Activated gamma-delta T cell treated with Interleukin-2 at 50 U/mL for 16 hours (primary cell): Measurements from ENCODE around the gene DGKB.

Experiments used
- DNase-seq: peaks from one replicate; pipeline ENCODE4 v3.0.0-alpha.2; 2020

Gene DGKB

DNA sequence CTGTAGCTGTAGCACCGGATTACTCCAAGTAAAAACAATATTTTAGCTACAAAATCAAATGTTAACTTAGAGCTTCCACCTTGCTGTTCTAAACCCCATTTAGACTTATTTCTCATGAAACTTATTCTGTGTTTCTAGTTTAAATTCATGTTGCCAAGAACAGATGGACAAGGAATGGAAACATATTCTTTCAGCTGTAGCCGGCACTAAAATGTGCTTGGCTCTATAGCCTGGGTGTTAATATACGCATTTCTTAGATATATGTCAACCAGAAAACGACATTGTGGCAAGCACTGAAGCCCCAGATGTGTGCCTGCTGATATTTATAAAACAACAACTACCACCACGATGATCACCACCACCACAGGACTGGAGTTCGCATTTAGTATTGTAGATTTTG lies 722.8 kb downstream of the DGKB start:
- no peak for DNase-seq

DNA sequence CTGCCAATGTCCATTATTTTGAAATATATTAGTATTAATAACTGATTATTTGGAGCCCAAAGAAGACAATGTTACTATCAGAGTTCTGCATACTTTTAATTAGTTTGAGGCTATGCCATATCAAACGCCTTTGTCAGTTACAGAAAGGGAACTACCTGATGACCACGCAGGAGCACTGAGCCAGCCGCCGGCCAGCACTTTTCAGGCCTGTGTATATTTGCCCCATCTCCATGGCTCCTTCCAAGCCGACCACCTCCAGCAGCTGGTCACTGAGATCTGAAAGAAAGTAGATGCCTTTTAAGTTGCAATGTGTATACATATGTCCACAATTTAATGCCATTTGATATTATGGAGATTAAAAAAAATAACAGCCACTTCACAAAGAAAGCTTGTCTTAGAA lies 724.7 kb downstream of the DGKB start:
- no peak for DNase-seq

DNA sequence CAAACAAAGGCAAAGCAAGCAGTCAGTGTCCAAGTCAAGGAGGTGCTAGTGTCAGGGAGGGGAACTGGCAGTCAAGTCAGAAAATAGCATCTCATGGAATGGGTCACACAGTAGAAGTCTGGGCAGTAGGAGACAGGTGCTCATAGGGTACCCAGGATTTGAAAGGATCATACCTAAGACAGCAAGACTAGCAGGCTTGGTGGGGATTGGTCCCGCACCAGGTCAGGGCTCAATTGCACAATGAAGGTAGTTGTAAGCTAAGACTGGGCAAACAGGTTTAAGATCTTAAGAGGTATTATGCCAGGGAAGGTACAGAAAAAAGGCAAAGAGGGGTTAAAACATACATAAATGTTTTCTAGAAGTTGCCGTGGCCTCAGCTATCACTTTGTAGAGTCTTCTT lies 731.7 kb downstream of the DGKB start:
- no peak for DNase-seq

DNA sequence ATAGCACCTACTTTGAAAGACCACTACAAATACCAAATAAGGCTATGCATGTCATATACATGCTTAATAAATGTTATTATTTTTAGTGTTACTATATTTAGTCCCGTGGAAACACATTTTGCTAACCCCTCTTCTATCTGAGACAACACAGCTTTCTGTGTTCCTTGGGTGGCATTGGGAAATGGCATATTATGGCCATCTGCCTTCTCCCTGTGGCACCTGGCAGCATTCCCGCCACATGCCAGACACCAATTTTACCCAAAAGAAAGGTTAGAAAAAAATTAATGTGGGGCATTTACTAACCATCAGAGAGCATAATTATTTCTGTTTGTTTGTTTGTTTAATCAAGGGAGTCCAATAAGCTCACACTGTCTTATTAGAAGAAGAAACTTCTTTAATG lies 744.4 kb downstream of the DGKB start:
- DNase-seq: no peak

DNA sequence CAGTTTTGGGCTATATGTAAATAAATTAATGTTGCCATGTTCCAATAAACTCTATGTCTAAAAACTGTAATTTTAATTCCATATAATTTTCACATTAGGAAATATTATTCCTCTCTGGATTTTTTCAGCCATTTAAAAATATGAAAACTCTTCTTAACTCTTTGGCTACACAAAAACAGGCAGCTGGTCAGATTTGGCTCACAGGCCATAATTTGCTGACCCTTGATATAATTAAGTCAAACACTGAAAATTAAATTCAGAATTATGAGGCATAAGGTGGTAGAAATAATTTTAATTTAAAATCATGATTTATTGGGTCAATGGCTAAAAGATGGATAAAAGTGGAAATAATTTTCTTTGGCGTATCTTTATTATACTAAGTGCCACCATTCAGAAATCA lies 746.1 kb downstream of the DGKB start:
- DNase-seq: no peak

DNA sequence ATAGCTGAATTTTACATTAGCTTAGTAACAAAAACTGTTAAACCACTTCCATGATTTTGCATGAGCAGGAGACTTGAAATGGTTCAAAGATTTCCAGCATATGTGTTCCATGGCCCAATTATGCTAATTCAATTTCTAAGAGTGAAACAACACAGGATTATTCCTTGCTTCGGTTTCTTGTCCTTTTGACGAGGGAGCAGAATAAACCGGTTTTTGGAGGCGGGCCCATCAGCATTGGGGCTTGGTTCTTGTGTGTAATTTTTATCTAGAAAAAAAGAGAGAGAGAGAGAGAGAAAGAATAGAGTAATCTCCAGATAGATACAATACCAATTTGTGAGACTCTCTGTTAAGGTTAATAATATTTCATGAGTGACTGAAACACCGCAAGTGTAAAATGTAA lies 753.6 kb downstream of the DGKB start:
- no peak for DNase-seq

DNA sequence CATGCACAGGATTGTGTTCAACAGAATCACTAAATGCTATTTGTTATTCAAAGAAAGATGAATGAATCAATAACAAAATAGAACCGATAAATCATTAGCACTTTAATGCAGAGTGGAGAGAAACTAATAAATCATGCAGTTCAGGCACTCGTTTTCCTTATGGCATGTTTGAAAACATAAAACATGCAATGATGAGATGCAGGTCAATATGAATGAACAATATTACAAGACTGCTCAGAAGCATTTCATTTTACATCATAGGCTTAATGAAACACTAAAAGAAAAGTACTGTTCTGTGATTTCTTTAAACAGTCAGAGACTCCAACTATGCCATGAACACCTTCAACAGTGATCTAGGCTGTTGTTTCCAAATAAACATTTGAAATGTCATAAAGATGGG lies 755.0 kb downstream of the DGKB start:
- DNase-seq: no peak

DNA sequence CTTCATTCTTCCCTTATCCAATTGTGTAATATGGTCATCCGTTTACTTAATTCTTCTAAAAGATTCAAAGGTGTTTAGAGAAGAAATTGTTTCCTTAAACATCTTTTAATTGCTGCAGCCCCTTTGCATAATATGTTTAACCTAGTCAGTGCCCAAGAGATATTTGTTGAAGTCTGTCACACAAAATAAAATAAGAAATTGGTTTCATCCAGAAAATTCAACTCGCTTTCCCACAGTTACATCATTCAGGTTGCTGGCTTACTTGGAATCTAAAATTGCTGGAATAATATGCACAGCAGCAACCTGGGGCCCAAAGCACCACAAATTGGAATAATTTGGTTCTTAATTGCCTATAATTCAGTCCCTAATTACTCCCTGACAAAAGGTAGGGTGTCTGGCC lies 758.0 kb downstream of the DGKB start:
- DNase-seq: no peak

DNA sequence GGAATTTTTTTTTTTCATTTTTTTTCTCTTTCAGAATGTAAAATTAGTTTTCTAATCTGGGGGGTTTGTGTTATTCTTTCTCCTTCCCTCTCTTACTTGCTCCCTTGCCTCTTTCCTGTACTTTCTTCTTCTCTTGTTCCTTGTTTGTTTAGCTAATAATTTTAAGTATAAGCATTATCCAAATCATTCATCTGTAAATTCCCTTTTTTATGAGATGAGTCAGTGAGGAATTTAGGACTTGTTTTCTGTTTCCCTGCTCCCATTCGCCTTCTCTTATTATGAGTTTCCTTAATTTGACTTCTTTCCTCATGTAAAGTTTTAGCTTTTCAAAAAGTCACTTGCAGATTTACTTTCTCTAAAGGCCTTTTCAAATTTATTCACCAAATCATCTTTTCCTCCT lies 758.4 kb downstream of the DGKB start:
- no peak for DNase-seq

DNA sequence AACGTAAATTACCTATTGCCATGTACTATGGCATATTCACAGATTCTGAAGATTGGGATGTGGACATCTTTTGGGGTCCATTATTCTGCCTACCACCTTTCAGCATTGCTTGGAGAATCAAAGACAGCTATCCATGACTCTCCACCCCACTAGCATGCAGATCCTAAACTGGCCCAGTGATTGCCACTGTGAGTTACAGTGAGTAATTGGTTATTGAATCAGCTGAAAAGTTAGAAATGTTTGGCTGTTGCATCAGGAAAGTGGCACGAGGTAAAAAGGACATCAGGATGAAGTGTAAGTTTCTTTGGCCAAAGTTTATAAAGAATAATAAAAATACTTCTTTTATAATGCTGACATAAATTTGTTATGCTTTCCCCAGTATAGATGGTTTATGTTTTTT lies 764.9 kb downstream of the DGKB start:
- DNase-seq: no peak

DNA sequence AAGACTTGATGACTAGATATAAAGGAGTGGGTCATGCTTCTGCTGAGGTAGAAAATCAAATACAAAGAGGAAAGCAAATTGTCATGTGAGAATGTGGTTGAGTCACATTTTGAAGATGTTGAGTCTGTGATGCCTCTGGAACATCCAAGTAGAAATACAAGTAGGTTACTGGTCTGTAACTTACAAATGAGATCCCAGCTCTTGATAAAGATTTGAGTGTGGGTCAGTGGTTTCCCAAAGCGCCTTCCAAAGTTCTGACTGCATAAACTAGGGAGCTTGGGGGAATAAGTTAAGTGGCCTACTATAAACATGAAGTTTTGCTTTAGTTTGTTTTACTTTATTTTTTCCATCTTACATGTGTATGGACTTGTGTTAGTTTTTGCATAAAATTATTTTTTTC lies 768.8 kb downstream of the DGKB start:
- no peak for DNase-seq

DNA sequence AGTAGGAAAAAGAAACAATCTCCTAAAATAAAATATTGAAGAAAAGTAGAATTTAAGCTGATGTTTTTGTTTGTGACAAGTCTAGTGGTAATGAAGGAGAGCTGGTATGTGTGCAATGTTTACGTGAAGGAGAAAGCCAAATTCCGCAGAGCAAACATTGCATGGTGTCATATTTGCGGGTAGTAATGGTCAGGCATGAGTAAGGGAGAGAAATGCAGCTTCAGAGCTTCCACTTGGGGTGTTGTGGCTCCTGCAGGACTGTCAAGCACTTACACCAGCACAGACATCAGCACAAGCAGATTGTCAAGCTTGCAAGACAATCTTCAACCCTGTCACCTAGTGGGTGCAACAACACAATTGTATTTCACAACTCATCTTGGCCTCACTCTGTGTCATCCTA lies 776.6 kb downstream of the DGKB start:
- DNase-seq: no peak

DNA sequence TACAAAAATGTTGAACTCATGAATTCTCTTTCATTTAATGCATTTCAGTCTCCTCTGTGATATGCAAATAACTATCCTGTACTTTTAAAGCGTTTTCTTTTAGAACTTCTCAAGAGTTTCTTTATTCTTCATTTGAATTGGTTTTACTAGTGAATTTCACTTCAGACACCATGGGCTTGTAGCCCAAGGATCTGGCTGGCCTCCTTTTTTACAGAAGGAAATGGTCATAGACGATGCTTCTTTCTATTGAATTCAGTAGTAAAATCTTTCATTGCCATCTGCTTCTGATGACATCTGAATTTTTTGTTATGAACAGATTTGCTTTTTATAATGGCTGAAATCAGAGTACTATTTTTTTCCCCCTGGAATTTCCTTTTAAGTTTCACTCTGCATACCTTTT lies 777.8 kb downstream of the DGKB start:
- DNase-seq: no peak

DNA sequence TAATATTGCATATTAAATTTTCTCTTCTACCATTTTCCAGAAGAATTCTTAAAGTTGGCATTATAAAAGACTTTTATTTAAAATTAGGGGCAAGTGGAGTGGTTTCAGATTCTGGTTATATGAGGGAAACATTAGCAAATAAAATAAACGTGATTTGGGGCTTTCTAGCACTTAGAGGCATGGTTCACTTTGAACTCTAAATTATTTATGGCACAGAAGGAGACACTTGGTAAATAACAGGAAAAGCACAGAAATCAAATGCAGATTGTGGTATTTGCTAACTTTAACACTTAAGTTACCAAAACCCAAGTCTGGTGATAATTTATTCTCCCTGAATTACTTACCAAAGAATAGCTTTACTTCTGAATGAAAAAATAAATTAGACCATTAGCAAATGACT lies 778.6 kb downstream of the DGKB start:
- no peak for DNase-seq

DNA sequence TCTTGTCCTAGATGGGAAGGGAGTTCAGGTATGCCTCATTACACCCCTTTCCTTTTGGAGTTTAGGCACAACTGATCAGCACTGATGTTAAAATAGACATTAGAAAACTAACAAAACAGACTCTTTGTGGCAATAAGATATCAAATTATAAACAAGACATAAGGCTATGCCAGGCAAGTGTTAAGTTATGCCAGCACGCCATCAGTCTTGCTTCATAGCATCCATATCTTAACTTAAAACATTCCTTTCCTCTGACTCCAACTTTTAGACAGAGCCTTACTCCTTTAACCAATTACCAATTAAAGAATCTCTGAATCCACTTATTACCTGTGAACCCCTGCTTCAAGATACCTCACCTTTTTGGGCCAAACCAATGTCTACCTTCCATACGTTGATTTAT lies 786.9 kb downstream of the DGKB start:
- DNase-seq: no peak

DNA sequence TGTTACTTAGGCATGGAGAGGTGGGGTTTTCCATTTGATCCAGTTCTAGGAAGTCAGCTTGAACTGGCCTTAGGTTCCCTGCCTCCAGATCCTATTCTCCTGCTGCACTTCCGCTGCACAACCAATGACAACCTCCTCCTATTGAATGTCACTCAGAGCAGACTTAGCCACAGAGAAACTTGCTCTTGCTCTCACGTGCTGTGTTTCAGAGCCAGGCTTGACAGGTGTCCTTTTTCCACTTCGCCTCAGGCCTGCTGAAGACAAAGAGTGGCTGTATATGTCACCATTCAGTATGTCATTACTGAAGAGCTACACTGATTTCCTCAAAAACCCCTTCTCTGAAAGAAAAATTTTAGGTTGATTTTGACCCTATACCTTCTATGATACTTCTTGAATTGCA lies 797.7 kb downstream of the DGKB start:
- no peak for DNase-seq

DNA sequence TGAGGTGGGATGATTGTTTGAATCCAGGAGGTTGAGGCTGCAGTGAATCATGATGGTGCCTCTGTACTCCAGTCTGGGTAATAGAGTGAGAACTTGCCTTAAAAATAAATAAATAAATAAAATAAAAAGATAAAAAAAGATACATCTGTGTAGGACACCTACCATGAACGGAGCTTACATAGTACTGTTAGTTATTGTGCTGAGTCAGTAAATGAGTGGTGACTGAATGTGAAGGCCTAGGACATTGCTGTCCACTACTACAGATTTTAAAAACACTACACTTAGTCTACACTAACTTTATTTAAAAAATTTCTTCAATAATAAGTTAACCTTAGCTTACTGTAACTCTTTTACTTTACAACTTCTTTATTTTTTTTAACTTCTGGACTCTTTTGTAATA lies 806.4 kb downstream of the DGKB start:
- DNase-seq: no peak

DNA sequence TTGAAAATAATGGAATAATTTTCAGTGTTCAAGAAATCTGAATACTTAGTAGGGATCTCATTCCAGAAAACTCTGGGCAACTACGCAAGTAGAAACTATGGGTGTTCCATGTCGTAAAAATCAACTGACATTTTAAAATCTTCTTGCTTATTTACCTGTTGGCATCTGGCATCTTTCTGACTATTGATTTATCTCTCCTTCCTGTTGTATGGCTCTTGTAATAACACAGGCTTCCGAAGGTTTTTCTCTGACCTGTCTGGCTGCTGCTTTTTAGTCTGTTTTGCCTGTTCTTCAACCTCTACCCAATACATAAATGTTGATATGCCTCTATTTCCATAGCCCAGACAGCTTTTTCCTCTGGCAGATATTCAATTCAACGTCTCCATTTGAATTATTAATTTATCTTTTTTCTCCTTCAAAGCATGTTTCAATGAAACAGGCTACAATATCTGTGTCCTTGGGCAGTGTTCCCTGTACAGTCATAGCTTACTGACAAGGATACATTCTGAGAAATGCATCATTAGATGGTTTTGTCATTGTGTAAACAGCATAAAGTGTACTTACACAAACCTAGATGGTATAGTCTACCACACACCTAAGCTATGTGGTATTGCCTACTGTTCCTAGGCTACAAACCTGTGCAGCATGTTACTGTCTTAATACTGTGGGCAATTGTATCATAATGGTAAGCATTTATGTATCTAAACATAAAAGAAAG lies 807.2 kb downstream of the DGKB start:
- no peak for DNase-seq
